ENCODE data around the gene B4GALT1.

DNA sequence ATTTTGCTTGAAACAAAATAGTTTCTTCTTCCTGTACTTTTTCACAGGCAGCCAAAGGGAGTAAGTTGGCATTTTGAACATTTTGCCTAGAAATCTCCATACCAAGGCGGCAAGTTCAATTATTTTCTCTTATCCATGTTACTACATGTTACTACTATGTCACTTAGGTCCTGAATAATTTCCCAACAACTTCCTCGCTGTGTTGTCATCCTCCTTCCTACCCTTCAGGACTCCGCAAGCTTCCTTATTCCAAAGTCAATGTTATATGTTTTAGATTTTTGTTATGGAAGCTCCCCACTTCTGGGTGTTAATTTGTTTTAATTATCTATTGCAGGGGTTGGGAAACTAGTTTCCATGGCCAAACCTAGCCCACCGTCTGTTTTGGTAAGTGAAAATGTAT lies 9.9 kb upstream of the B4GALT1 start:
- TF ChIP-seq, protein P1, sequence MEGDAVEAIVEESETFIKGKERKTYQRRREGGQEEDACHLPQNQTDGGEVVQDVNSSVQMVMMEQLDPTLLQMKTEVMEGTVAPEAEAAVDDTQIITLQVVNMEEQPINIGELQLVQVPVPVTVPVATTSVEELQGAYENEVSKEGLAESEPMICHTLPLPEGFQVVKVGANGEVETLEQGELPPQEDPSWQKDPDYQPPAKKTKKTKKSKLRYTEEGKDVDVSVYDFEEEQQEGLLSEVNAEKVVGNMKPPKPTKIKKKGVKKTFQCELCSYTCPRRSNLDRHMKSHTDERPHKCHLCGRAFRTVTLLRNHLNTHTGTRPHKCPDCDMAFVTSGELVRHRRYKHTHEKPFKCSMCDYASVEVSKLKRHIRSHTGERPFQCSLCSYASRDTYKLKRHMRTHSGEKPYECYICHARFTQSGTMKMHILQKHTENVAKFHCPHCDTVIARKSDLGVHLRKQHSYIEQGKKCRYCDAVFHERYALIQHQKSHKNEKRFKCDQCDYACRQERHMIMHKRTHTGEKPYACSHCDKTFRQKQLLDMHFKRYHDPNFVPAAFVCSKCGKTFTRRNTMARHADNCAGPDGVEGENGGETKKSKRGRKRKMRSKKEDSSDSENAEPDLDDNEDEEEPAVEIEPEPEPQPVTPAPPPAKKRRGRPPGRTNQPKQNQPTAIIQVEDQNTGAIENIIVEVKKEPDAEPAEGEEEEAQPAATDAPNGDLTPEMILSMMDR (IDR thresholded peaks at IDR 0.05 in 8 of 11, conservative IDR thresholded peaks at IDR 0.05 in 3 of 11) = no peak
- TF ChIP-seq POLR2A (IDR thresholded peaks at IDR 0.05) (no peak), POLR2AphosphoS5 (IDR thresholded peaks at IDR 0.05) (no peak)

Data from spleen (tissue), 7 donors.